HG03095 (cell line): Measurements from ENCODE around the gene DNAJA4.

Experiments
- ATAC-seq: cut with Tn5 transposase; IDR thresholded peaks from one replicate; pipeline ENCODE4 v1.9.1; 2021; ENCODE audit warnings: moderate library complexity; ENCODE audit not compliant: unreplicated experiment

DNAJA4 gene

DNA sequence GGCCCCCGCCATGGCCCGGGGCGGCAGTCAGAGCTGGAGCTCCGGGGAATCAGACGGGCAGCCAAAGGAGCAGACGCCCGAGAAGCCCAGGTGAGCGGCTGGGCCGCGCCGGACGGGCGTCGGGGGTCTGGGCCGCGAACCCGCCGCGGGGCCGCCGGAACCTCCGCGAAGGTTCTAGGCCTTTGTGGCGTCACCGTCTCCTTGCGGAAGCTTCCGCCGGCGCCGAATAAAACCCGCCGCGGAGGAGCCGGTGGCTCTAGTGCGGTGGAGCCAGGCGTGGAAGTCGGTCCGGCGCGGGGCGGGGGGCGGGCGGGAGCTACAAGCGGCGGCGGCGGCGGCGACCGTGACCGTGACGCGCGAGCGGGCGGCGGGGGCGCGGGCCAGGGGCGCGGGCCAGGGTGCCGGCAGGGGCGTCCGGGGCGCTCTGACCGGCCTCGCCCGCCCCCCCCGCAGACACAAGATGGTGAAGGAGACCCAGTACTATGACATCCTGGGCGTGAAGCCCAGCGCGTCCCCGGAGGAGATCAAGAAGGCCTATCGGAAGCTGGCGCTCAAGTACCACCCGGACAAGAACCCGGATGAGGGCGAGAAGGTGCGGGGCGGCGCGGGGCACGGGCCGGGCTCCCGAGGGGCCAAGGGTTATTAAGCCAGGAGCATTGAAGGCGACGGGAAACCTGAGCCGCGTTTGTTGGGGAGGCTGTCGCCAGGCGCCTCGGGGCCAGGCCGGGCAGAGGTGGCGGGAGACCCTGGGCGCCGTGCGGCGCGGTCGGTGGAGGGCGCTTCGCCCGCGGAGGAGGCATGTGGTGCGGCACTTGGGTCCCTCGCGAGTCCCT is at the start of gene DNAJA4:
DNAJA4 (plus strand) TSS at position 259 of the 833 bp plus-strand sequence; CDS start at position 461, 202 bp downstream.
- no peak for ATAC-seq

DNA sequence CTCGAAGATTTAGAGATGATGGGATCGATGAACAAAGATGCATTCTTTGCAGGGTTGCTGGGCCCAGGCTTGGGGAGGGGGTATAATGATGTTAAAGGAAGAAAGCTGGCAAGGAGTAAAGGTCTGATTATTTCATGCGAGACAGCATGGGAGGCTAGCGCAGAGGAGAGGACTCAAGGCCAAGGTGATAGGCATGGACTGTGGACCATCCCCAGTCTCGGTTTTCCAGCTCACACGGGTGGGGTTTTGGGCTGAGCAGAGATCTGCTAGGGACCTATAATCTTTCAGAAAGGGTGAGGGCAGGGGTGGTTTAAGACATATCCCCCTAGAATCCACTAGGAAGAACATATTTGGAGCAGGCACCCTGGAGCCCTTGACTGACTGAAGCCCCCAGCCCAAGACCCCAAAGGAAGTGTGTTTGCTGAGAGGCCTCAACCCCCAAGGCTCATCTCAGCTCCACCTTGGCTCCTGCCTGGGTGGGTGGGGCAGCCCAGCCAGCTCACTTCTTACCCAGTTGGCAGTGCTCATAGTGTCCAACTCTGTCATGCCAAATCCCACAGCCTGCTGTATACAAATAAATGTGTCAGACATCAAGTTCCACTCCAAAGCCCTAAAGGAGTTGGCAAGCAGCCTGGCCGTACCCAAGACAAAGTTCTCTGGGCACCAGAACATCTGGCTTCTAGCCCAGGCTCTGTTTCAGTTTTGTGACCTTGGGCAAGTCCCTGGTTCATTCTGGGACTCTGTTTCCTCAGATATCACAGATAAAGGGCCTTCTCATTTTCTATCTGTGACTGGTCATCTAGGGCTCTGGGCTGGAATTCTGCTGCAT is 47.9 kb upstream of the DNAJA4 start:
- ATAC-seq = no peak

DNA sequence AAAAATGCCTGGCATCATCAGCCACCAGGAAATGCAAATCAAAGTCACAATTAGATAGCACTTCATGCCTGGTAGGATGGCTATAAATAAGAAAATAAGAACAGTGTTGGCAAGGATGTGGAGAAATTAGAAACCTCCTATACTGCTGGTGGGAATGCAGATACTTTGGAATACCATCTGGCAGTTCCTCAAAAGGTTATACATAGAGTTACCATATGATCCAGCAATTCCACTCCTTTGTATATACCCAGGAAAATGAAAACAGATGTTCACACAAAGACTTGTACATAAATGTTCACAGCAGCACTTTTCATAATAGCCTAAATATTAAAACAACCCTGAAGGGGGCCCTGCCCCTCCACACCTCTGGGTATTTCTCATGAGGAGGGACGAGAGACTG is 43.6 kb upstream of the DNAJA4 start:
- ATAC-seq = no peak

DNA sequence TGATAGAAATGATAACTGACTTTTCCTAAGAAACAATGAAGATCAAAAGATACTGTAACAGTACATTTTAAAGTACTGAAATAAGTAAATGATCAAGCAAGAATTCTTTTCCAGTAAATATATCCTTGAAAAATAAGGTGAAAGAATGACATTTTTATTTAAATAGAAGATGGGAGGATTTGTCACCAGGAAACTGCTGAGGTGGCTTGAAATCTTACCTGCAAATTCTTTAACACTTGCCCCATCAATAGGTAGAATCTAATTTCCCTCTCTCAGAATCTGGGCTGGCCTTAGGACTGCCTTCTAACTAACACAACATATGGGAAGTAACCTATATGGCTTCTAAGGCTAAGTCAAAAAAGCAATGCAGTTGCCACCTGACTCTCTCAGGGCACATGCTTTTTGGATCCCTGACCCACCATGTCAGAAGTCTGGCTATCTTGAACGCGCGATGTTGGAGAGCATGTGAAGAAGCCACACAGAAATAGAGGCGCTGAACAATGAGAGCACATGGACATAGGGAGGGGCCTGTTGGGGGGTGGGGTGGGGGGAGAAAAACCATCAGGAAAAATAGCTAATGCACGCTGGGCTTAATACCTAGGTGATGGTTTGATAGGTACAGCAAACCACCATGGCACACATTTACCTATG is 41.5 kb upstream of the DNAJA4 start:
- ATAC-seq = no peak

DNA sequence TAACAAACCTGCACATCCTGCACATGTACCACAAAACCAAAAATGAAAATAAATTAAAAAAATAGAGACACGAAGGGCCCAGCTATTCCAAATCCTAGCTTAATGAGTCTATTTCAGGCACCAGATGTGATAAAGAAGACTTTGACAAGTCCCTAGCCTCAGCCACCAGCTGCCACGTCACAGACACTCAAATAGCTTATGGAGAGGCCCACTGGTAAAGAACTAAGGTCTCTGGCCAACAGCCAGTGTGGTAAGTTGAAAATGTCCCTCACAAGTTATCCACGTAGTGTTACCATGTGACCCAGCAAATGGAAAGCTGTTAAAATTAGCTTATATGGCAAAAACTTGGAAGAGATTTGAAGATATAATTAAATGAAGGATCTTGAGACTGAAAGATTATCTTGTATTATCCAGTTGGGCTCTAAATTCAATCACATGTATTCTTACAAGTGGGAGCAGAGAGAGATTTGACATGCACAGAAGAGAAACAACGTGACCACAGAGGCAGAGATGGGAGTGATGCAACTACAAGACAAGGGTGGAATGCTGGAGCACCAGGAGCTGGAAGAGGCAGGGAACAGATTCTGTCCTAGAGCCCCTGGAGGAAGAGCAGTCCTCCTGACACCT is 40.9 kb upstream of the DNAJA4 start:
- ATAC-seq = no peak

DNA sequence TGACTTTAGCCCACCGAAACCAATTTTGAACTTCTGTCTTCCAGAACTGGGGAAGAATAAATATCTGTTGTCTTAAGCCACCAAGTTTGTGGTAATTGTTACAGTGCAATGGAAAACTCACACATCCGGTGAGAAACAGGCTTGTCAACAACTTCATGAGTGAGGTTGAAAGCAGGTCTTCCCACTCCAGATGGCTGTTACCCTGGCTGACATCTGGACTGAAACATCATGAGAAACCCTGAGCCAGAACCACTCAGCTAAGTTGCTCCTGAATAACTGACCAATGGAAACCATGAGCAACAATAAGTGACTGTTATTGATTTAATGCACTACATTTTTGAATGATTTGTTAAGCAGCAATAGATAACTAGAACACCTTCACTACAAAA is 40.3 kb upstream of the DNAJA4 start:
- no peak for ATAC-seq

DNA sequence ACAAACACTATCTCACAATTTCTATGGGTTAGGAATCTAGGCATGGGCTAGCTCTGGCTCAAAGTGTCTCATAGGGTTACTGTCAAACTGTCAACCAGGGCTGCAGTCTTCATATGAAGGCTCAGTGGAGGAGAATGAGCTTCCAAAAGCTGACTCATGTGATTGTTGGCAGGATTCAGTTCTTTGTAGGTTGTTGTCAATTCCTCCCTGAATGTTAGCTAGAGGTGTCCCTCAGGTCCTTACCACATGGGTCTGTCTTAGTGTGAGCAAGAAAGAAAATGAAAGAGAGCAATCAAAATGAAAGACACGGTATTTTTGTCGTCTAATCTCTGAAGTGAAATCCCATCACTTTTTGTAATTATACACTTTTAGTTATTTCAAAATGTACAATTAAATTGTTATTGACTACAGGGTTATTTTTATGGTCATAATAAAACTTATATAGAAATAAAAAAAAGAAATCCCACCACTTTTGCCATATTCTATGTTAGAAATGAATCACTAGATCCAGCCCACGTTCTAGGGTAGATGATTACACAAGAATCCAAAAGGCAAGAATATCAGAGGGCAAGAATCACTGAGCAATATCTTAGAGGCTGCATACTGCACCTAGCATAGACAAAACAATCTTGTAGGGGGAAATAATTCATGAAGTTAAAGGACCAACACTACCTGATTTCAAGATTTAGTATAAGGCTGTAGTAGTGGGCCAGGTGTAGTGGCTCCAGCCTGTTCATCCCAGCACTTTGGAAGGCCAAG is 38.4 kb upstream of the DNAJA4 start:
- no peak for ATAC-seq

DNA sequence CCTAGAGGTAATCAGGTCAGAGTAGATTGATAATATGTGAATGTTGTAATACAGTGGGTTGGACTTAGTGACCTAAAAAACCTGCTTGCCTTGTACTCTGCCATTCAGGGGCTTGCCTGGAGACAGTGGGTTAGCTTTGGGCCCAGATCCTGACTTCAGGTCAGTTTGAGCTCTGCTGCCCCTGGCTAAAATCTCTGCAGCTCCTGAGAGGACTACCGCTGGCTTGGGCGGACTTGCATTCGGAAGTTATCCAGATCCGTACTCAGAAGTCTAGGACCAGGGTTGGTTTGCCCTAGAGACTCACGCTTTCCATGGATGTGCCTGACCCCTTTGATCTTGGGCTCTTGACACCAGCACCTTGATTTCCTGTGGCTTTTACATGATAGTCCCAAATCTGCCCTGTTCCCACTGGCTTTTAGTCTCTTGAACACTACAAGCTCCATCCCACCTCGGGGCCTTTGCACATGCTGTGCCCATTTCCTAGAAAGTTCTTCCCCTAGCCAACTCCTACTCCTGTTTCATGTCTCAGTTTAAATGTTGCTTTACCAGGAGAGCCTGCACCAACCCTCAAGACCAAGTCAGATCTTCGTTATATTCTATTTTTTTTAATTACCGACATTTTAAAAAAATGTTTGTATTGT is 35.9 kb upstream of the DNAJA4 start:
- ATAC-seq = no peak

DNA sequence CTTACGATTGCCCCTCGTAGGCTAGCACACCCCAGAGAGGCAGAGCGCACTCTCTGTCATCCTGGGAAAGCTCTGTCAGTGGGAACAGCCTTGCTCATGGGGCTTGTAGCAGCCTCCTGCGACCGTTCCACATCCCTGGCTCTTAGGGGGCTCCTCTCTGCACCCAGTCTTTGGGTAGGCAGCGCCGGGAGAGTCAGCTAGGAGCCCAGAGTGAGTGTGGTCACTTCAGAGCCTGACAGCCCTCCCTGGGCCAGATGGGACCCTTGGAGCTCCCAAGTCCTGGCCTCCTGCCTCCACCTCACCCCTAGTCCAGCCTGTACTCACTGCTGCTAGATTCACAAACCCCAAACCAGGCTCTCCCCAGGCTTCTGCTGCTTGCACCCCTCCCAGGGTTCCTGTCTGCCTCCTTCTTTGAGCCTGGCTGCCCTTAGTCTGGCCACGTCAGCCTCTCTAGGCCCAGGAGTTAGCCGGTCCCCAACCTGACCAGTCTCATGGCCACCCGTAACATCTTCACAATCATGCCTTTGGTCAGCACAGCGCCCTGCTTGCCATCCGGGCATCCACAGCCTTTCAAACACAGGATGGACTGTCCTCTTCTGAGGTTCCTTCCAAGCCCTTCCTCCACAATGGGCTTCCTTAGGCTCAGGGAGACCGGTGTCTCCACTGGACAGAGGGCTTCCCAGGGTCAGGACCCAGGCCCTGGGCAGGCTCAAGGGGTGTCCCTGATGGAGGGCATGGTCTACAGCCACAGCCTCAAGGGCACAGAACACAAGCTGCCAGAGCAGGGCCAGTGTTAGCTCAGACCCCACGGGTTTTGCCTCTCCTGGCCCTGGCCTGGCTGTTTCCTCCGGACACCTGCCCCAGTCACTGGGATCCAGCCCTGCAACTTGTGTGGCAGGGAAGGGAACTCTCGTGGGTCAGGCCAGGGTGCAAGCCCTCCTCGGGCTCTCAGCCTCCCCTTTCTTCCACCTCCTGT is 34.6 kb upstream of the DNAJA4 start:
- ATAC-seq = no peak

DNA sequence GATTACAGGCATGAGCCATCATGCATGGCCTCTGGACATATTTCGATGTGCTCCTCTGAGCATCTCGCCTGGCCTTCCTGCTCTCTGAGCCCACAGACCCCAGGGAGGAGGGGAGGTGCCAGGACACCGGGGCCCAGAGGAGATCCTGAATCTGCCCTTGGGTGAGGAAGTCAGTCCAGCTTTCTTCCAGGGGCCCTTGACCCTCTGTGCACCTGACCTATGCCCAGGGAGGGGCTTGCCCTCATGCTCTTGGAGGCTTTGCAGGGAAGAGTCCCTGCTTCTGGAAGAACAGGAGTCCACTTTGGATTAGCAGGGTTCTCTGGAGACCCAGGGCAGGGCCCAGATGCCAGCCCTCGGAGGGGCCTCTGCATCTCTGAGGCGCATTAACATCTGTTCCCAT is 31.4 kb upstream of the DNAJA4 start:
- ATAC-seq = no peak

DNA sequence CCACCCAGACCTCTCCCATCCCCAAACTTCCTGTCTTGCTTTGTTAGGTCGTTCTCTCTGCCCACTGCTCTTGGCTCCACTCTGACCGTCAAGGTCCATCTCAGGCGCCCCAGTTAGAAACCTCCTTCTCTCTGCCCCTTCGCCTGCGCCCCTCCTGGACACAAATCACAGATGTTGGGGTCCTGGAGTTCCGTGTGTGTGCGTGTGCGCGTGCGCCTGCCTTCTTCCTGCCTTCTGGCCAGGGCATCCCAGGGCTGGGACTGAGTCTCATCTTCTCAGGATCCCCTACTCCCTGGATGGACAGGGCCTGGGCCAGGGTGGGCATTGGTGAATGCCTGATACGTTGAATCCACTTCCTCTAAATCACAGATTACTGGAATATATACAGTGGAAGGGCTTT is 30.9 kb upstream of the DNAJA4 start:
- ATAC-seq = no peak

DNA sequence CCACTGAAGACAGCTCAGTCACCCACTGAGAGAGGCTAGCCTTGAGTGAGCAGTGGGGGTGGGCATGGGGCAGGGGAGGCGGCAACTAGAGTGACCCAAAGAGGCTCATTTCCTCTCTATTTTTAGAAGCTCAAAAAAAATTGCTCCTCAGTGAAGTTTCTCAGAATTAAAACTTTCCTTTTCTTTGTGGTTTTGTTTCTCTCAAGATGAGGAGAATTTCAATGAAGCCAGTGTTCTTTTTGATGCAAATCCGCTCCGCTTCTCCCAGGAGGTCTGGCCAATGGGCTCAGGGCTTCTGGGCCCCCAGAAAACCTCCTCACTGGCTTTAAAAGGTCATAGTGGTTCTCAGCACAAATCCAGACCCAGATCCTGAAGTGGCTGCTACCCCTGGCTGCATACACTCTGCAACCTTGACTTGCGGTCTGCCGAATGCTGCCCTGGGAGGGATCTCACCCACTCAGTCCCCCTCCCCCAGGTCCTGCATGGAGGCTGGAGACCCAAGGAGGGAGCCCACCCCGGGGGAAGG is 29.8 kb upstream of the DNAJA4 start, which contains the start of gene ACSBG1:
ACSBG1 (minus strand) TSS at position 51 of the 526 bp plus-strand sequence. CDS start 64 bp downstream, outside the sequence.
- ATAC-seq = no peak

DNA sequence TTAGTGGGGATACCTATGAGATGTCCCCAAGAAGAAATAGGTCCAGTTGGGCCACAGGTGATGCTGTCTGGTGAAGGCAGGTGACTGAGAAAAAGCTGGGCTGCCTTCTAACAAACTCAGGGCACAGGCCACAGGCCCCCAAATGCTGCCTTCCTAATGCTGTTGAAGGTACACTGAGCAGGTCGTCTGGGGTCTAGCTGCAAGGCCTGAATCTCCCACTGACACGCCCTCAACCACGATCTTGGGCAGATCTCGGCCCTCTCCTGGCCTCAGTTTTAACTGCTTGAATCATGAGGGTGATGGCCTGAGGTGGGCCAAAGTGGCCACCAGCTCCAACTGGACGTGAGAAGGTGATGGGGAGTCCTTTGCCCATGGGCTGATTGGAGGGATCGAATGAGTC is 27.9 kb upstream of the DNAJA4 start:
- no peak for ATAC-seq

DNA sequence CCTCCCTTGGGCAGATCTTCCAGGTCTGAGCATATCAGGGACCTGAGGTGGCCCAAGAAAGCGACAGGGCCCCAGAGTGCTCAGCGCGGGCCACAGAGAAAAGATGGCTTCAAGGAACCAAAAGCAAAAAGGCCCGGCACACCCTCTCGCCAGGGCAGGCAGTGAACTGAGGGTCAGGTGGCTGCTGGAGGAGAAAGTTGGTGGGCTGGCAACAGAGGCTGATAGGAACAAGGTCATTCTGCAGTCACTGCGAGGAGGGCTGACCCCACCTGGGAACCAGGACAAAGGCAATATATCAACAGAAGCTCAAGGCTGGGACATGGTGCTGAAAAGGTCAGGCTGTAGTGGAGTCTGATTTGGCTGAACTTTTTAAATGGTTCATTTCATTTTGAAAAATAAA is 27.2 kb upstream of the DNAJA4 start:
- ATAC-seq = no peak

DNA sequence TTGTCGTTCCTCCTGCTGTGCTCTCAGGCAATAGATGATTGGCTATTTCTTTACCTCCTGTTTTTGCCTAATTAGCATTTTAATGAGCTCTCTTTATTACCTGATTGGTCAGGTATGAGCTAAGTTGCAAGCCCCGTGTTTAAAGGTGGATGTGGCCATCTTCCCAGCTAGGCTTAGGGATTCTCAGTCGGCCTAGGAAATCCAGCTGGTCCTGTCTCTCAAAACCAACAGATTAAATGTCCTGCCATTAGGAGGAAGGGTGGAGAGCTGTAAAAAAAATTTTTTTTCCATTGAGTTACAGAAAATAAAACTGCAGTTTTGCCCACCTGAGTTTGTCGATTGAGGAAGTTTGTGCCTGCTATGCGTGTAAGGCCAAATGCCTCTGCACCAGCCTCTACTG is 24.6 kb upstream of the DNAJA4 start:
- no peak for ATAC-seq

DNA sequence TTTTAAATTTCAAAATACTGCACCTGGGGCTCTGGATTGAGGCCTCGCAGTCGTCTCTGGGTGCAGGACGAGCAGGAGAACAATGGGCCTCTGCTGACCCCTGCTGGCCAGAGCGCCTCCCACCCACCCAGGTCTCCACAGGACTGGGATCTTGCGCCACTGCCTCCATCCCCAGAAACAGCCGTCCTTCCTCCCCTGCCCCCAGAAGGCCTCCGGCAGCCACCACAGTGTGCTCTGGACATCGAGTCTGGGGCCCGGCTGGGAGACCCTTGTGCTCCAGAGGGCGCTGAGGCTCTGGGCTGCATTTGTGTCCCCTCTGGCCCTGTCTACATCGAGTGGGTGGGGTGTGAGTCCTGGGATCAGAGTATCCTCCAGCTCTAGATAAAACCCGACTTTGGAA is 23.3 kb upstream of the DNAJA4 start:
- no peak for ATAC-seq

DNA sequence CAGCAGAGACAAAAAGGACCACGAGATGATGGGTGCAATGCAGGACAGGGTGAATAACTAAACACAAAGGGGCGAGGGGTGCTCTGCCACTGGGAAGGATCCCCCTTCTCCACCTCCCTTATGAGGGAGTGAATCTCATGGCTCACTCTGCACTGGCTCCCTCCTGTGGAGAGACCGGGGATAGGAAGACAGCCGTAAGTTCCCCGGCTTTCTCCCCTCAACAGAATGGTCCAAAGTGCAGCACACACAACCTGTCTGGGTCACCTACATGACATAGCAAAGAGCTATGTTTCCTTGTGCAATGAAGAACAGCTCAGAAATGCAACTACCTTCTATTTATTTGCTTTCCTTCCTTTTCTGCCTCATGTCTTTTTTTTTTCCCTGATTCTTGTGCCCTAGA is 22.2 kb upstream of the DNAJA4 start:
- ATAC-seq = no peak

DNA sequence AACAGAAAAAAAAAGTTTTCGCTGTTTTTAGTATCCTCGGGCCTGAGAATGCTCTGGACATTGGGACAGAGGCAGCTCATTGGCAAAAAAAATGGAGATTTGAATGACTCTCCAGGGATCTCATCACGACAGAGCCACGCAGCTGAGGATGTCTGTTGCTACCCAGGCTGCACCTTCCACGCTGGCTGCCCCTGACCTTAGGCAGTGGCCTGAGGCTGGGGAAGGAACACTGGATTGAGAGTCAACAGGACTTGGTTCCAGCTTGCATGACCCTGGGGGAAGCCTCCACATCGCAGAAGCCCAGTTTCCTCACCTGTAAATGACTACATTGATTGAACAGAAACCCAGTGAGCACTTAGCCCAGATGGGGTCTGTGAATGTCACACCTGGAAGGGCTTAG is 21.3 kb upstream of the DNAJA4 start:
- ATAC-seq = no peak
